Upper lobe of left lung (tissue), 6 donors: ENCODE data around the gene DCUN1D5. TPM values are rescaled to one million over a fixed set of nuclear protein-coding genes. Genes with fewer than 3 reads are reported as not detected.

Experiments used
- ATAC-seq, 2 donors: fragments of 200-7000 bp; cut with Tn5 transposase; one replicate each; pipeline ENCODE4 v1.9.1; 2022; ENCODE audit warnings: mild to moderate bottlenecking in 2 of 2, moderate library complexity in 2 of 2; ENCODE audit not compliant: low FRiP score in 2 of 2
- DNase-seq, 2 donors: peaks; one replicate each; pipeline ENCODE4 v3.0.0-alpha.2; 2019 to 2020
- H3K27ac ChIP-seq, 4 donors: fragments of 200-600 bp; sonication (generic); one replicate each; pipeline ENCODE4 v1.5.1; 2016 to 2019
- H3K27me3 ChIP-seq, 4 donors: fragments of 200-600 bp; sonication (generic); one replicate each; pipeline ENCODE4 v1.5.1; 2017 to 2019
- H3K36me3 ChIP-seq, 4 donors: fragments of 200-600 bp; sonication (generic); one replicate each; pipeline ENCODE4 v1.5.1; 2016 to 2019
- H3K4me1 ChIP-seq, 4 donors: fragments of 200-600 bp; sonication (generic); one replicate each; pipeline ENCODE4 v1.5.1; 2018 to 2019
- H3K4me3 ChIP-seq, 4 donors: fragments of 200-600 bp; sonication (generic); one replicate each; pipeline ENCODE4 v1.5.1; 2017 to 2019; ENCODE audit warnings: mild to moderate bottlenecking in 2 of 4, moderate library complexity in 1 of 4
- H3K9me3 ChIP-seq, 4 donors: fragments of 200-600 bp; sonication (generic); one replicate each; pipeline ENCODE4 v1.5.1; 2018 to 2019
- EP300 ChIP-seq, 4 donors: sonication (generic); formaldehyde crosslinking; IDR thresholded peaks; one replicate each; pipeline ENCODE4 v1.5.1; 2017; ENCODE audit warnings: antibody characterized with exemption in 4 of 4, control low read depth in 2 of 4
- POLR2A ChIP-seq, 4 donors: fragments of 450-650 bp; IDR thresholded peaks; one replicate each; pipeline ENCODE4 v1.5.1; 2016 to 2017; ENCODE audit warnings: antibody characterized with exemption in 4 of 4, mild to moderate bottlenecking in 2 of 4
- POLR2AphosphoS5 ChIP-seq, 2 donors: sonication (generic); formaldehyde crosslinking; IDR thresholded peaks; one replicate each; pipeline ENCODE4 v1.5.1; 2017; ENCODE audit warnings: antibody characterized with exemption in 2 of 2
- WGBS, 2 donors: methylation state at CpG; one replicate each; pipeline ENCODE4 v1.1.5; 2017 to 2018; 5-methylcytosine and 5-hydroxymethylcytosine counted together
- total RNA-seq, 6 donors: library from RNA; depleted of rRNA in 4 of 6; stranded (reverse); fragments of >200 nt in 4 of 6; gene quantifications; one replicate each; pipeline versions ENCODE4 v1.1.0 to v1.2.1, GENCODE V29; 2016 to 2021
- TF ChIP-seq, protein P1 (sequence below), 6 experiments: fragments of 450-650 bp in 4 of 6; fragments of 200-600 bp in 2 of 6; sonication (generic) in 2 of 6; IDR thresholded peaks; one replicate each; pipeline ENCODE4 v1.5.1; 2016 to 2019; ENCODE audit warnings: antibody characterized with exemption in 6 of 6
- donor health status: DM: no; HTN: no; CAD: no; lungs with moderate emphysema.
- donor health status: DM: no; HTN: yes; CAD: no; lungs with severe emphysema.

DCUN1D5 gene
- total RNA-seq, 6 donors from 2014 or later, result 18.2 to 92.8 (median 43.9) TPM

DNA sequence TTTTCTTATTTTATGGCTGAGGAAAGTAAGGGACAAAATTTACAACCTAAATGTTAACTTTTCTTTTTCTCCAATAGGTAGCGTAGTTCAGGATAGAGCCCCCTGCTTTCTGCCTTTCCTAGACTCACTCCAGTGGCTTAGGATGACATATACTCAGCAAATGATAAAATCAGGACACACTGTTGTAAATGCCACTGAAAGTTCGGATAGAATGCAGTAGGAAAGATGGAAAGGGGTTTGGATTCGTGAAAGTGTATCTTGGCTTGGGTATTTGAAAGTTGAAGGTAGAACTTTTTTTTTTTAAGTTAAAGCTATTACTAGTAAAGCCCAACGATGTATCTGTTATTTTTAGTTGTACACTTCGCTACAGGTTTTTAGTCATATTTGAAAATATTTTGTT, 19.4 kb upstream of the DCUN1D5 start:
- DNase-seq (no peak), ATAC-seq (no peak)
- H3K4me1 ChIP-seq, result peaks cover 0 to 16% (median 10%) of the 10 kb centered on the region in 4 donors
- no peak overlapping the region for H3K4me3 ChIP-seq
- no peaks in the 10 kb centered on the region for H3K36me3 ChIP-seq
- no peak for TF ChIP-seq EP300 (IDR thresholded peaks at IDR 0.05)
- no peak overlapping the region for H3K27ac ChIP-seq
- no peaks in the 10 kb centered on the region for H3K9me3 ChIP-seq
- WGBS, 2 donors, result 93 to 94% methylated on average over 5 of the region's 5 CpGs
- no peaks in the 10 kb centered on the region for H3K27me3 ChIP-seq

DNA sequence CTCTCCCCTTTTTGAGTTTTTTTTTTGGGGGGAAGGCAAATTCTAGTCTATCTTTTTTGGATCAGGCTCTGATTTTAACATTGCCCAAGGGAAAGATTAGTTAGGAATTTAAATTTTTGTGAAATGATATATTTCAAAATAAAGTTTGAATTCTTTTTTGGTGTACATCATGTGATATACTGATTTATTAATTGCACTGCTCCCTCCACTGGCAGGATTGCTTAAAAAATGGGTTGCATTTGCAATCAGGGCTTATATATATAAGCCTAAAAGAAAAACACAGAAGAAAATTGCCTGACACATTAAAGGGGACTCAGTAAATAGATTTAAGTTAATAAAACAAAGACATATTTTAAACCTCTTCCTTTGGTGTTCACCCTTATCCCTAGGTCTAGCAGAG, 18.4 kb upstream of the DCUN1D5 start:
- no peaks in the 10 kb centered on the region for H3K36me3 ChIP-seq

DNA sequence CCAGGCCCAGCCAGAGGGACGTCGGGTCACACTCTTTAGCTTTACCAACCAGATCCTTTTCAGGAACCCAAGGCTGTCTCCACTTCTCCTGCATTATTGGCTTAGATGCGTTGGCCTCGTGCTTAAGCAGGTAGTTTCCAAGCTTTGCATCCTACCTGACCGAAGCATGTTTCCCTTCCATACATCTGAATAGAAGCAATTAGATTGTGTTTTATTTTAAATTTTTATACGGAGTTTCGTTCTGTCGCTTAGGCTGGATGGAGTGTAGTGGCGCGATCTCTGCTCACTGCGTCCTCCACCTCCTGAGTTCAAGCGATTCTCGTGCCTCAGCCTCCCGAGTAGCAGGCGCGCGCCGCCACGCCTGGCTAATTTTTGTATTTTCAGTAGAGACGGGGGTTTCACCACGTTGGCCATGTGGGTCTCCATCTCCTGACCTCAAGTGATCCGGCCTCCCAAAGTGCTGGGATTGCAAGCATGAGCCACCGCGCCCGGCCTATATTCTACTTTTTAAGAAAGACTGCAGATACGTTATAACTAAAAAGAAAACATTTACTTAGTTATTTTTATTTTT, 17.9 kb upstream of the DCUN1D5 start:
- DNase-seq (peak in 1 of 2 donors; percentile 75), ATAC-seq (peak in 1 of 2 donors; percentile 25)
- TF ChIP-seq, protein P1, sequence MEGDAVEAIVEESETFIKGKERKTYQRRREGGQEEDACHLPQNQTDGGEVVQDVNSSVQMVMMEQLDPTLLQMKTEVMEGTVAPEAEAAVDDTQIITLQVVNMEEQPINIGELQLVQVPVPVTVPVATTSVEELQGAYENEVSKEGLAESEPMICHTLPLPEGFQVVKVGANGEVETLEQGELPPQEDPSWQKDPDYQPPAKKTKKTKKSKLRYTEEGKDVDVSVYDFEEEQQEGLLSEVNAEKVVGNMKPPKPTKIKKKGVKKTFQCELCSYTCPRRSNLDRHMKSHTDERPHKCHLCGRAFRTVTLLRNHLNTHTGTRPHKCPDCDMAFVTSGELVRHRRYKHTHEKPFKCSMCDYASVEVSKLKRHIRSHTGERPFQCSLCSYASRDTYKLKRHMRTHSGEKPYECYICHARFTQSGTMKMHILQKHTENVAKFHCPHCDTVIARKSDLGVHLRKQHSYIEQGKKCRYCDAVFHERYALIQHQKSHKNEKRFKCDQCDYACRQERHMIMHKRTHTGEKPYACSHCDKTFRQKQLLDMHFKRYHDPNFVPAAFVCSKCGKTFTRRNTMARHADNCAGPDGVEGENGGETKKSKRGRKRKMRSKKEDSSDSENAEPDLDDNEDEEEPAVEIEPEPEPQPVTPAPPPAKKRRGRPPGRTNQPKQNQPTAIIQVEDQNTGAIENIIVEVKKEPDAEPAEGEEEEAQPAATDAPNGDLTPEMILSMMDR (IDR thresholded peaks at IDR 0.05), result no peak
- no peak for TF ChIP-seq POLR2AphosphoS5 (IDR thresholded peaks at IDR 0.05)
- no peak for TF ChIP-seq EP300 (IDR thresholded peaks at IDR 0.05)
- no peak for TF ChIP-seq POLR2A (IDR thresholded peaks at IDR 0.05)
- H3K9me3 ChIP-seq, result no peaks in the 10 kb centered on the region
- H3K36me3 ChIP-seq, result no peaks in the 10 kb centered on the region
- H3K27me3 ChIP-seq, result no peaks in the 10 kb centered on the region
- WGBS, 2 donors, result 23 to 29% methylated on average over 25 to 26 of the region's 26 CpGs
- peak overlapping the region; percentile 14 to 82 (median 61) for H3K4me3 ChIP-seq
- peaks cover 0 to 16% (median 10%) of the 10 kb centered on the region in 4 donors for H3K4me1 ChIP-seq
- peak overlapping the region; percentile 47 to 79 (median 59) for H3K27ac ChIP-seq

More for the DNA sequence above, 18.4 kb upstream of the DCUN1D5 start:
- H3K27me3 ChIP-seq, result no peaks in the 10 kb centered on the region
- no peak for TF ChIP-seq POLR2AphosphoS5 (IDR thresholded peaks at IDR 0.05)
- no peak for TF ChIP-seq POLR2A (IDR thresholded peaks at IDR 0.05)
- TF ChIP-seq EP300 (IDR thresholded peaks at IDR 0.05), result no peak
- TF ChIP-seq, protein P1 (IDR thresholded peaks at IDR 0.05), result no peak
- H3K27ac ChIP-seq, result no peak overlapping the region
- H3K4me3 ChIP-seq, result peak overlapping the region in 3 of 4 donors; percentile 55 to 82 (median 67)
- ATAC-seq, result no peak
- H3K9me3 ChIP-seq, result no peaks in the 10 kb centered on the region
- peaks cover 0 to 16% (median 10%) of the 10 kb centered on the region in 4 donors for H3K4me1 ChIP-seq
- no peak for DNase-seq

DNA sequence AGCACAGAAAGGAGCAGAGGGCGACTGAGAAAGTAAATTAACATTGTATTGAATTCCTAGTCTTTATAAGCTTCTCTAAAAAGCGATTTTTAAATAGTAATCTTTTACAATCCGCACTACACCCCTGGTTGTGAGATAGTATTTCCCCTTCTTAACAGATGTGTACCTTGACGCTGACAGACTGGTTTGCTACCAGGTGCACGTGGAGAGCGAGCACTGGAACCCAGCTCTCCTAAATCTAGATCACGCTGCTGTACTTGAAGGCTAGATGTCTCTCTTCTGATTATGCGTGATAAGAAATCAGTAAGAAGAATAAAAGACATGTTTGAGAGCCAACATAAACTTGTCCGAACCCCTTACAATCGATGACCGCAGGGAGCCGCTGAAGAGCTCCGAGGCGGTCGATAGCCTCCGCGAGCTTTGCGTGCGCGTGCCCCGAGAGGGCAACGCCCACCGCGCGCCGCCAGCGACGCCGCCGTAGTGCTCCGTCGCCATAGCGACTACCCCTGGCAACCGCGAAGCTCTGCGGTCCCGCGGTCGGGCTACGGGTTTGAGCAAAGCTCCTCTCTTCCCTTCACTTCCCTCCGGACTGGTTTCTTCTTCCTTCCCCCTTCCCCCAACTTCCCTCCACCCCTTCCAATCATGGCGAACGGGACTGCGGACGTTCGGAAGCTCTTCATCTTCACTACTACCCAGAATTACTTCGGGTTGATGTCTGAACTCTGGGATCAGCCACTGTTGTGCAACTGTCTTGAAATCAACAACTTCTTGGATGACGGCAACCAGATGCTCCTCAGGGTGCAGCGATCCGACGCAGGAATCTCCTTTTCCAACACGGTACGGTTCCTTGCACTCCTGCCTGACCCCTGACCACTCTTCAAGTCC, 17.2 kb upstream of the DCUN1D5 start, which contains the start of gene DYNC2H1:
Gene DYNC2H1 (plus strand): TSS at position 494 of the 885 bp plus-strand sequence. CDS start 149 bp downstream, at position 643.
- TF ChIP-seq POLR2A (IDR thresholded peaks at IDR 0.05), result peak in 1 of 4 donors; percentile 18
- TF ChIP-seq POLR2AphosphoS5 (IDR thresholded peaks at IDR 0.05), result peak in 1 of 2 donors; percentile 56
- no peak for TF ChIP-seq EP300 (IDR thresholded peaks at IDR 0.05)
- TF ChIP-seq, protein P1 (IDR thresholded peaks at IDR 0.05), result peak; percentile 8 to 62 (median 46)
- DNase-seq (peak; percentile 91 to 98), ATAC-seq (peak; percentile 99 to 100)
- WGBS, 2 donors, result 0 to 1% methylated on average over 51 to 53 of the region's 53 CpGs
- Histone ChIP-seq H3K4me1 (peaks cover 0 to 16% (median 10%) of the 10 kb centered on the region in 4 donors), H3K36me3 (no peaks in the 10 kb centered on the region), H3K27me3 (no peaks in the 10 kb centered on the region), H3K27ac (peak within 1 kb of the TSS; percentile 47 to 79 (median 59)), H3K9me3 (no peaks in the 10 kb centered on the region), H3K4me3 (peak within 1 kb of the TSS; percentile 14 to 82 (median 61))

DNA sequence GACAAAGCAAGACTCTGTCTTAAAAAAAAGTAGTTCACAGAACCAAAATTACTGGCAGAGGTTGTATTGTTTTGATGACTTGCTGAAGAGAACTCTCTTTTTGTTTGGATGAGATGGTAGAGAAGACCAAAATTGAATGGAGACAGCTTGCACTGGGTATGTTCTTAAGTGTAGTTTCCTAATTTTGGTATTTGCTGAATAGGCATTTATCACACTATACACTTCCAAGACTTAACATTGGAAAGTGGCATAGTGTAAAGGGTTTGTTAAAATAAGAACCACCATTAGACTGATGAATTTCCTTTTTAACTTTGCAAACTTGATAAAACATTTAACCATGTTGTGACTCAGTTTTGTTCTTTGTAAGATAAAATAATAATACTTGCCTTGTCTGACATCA, 5.3 kb upstream of the DCUN1D5 start:
- no peaks in the 10 kb centered on the region for H3K27me3 ChIP-seq
- no peak for ATAC-seq

More for the DNA sequence above, 5.3 kb upstream of the DCUN1D5 start:
- no peak for TF ChIP-seq EP300 (IDR thresholded peaks at IDR 0.05)
- TF ChIP-seq, protein P1 (IDR thresholded peaks at IDR 0.05), result no peak
- TF ChIP-seq POLR2A (IDR thresholded peaks at IDR 0.05), result no peak
- TF ChIP-seq POLR2AphosphoS5 (IDR thresholded peaks at IDR 0.05), result no peak
- Histone ChIP-seq H3K4me3 (no peak overlapping the region), H3K36me3 (no peaks in the 10 kb centered on the region), H3K4me1 (peaks cover 3 to 5% (median 4%) of the 10 kb centered on the region in 4 donors), H3K27ac (no peak overlapping the region), H3K9me3 (no peaks in the 10 kb centered on the region)
- DNase-seq, result no peak
